ENCODE measurements around the gene OSMR. TPM values are rescaled to one million over a fixed set of nuclear protein-coding genes. Genes with fewer than 3 reads are reported as not detected.
A peak's percentile ranks its signal among the peaks of the same experiment; 100 is the strongest.

The OSMR gene
- total and polyA plus RNA-seq, 9 of the 15 experiments (the other 6 are each of a cell fraction or from before 2014, with no cell fraction given): 0.18 to 1.7 (median 0.94) TPM

- TF ChIP-seq PBX2 (CRISPR knock-in tag; IDR thresholded peaks at IDR 0.05; ENCODE audit: low read depth) (no peak), PBX2 (tag; conservative IDR thresholded peaks at IDR 0.05; ENCODE audit: low read depth) (peak; percentile 67), GTF2B (IDR thresholded peaks at IDR 0.05; ENCODE audit: extremely low read depth, insufficient read length) (no peak), PHB2 (IDR thresholded peaks at IDR 0.05; ENCODE audit: low read depth) (no peak), SRSF7 (optimal IDR thresholded peaks at IDR 0.05; ENCODE audit: low read depth, low read length) (no peak), HDAC1 (IDR thresholded peaks at IDR 0.05) (peak in 1 of 2 experiments; percentile 74; a peak in 2 of 4 replicates), GATAD2B (IDR thresholded peaks at IDR 0.05; ENCODE audit: borderline replicate concordance) (no peak), RBM22 (IDR thresholded peaks at IDR 0.05; ENCODE audit: low read depth, low read length, poor library complexity, severe bottlenecking) (no peak), FUS (optimal IDR thresholded peaks at IDR 0.05; ENCODE audit: low read depth, low read length) (no peak), ZNF551 (CRISPR knock-in tag; IDR thresholded peaks at IDR 0.05) (no peak), CC2D1A (IDR thresholded peaks at IDR 0.05) (peak; percentile 97), USF2 (CRISPR knock-in tag; IDR thresholded peaks at IDR 0.05) (no peak), NR0B1 (IDR thresholded peaks at IDR 0.05; ENCODE audit: partially characterized antibody) (no peak), ARID3B (CRISPR knock-in tag; IDR thresholded peaks at IDR 0.05; ENCODE audit: borderline replicate concordance) (no peak), RFX5 (IDR thresholded peaks at IDR 0.05; ENCODE audit: low read depth, low read length) (no peak), ZKSCAN1 (IDR thresholded peaks at IDR 0.05; ENCODE audit: low read depth, low read length) (no peak), E2F8 (IDR thresholded peaks at IDR 0.05; ENCODE audit: low read depth, partially characterized antibody) (peak; percentile 43)
Measured at GRCh38 chr5:38807570-38808483, 38.0 kb upstream of the OSMR start (continued).
